GM18505 (cell line): ENCODE results near the gene CHD9NB.

Experiments used
- ATAC-seq: cut with Tn5 transposase; IDR thresholded peaks from one replicate; pipeline ENCODE4 v1.9.1; 2021; ENCODE audit not compliant: unreplicated experiment
- POLR2A ChIP-seq: IDR thresholded peaks from 4 replicates; pipeline ENCODE4 v1.6.1; 2011; ENCODE audit warnings: borderline replicate concordance; ENCODE audit not compliant: insufficient read depth, insufficient read length; ENCODE audit errors: extremely low read depth

The CHD9NB gene

DNA sequence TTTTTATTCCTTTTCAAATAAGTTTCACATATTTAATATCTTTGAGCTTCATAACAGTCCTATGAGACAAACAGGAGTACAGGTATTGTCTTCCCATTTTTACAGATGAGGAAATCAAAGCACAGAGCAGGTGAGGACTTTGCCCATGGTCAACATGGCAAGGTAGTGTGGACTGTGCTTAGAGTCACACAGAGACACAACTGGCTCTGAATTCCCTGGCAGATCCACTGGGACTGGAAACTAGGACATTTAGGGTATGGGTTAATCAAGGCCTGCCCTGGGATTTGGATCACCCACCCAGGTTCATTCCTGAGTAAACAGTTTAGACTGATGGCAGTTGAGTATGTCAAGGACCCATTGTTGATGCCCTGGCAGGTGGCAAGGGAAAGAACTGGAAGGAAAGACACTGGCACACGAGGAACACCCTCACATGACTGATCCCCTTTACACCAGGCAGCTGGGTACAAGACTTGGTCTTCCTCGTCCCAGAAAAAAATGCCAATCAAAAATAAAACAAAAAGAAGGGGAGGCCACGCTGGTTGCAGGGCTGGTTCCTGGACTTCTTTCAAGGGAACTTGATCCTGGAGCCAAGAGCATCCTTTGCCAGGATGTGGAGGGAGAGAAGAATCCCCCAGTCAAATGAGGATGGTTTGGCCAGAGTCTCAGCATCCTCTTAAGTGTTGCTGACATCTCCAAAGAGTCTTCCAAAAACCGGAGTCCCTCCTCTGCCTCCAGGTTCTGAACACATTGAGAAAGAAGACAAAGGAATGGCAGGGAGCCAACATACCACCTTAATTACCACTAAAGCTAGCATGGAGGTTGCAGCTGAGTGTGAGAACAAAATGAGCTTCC, 37.0 kb upstream of the CHD9NB start:
- no peak for TF ChIP-seq POLR2A
- ATAC-seq: no peak

DNA sequence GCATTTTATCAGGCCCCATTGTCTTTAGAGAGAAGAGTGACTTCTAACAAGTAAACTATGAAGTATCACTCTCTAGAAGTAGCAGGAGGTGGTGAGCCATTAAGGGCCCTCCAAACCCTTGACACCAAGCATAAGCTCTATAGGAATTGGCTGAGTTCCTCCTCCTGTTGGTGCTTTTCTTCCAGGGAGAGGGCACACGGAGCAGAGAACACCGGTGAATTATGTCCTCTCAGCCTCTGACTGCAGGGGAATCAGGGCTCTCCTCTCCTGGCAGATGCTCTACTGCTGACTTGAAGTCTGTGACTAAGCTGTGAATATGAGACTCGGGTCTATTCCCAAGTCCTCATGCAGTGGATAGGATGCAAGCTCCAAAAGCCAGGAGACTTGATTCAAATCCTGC, 34.4 kb upstream of the CHD9NB start:
- no peak for TF ChIP-seq POLR2A
- ATAC-seq: no peak

DNA sequence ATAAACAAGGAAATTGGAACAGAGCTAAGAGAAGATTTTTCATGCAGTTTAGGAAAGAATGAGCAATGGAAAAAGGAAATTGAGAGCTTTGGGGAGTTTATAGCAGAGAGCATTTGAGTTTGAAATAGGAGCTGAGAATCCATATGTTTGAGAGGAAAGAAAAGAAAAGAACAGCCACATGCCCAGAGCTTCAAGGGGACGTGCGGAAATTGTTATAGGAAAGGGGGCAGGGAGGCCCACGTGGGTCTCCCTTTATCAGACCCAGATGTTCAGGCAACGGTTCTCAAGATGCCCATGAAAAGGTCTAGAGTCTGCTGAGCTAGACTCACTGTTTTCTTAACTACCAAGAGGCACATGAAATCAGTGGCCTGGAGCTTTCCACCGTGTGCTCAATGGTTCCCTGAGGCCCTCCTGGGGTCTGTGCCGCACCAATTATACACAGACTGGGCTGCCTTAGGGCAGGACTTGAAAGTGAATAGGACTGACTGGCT, 33.3 kb upstream of the CHD9NB start:
- ATAC-seq: no peak
- TF ChIP-seq POLR2A: no peak

DNA sequence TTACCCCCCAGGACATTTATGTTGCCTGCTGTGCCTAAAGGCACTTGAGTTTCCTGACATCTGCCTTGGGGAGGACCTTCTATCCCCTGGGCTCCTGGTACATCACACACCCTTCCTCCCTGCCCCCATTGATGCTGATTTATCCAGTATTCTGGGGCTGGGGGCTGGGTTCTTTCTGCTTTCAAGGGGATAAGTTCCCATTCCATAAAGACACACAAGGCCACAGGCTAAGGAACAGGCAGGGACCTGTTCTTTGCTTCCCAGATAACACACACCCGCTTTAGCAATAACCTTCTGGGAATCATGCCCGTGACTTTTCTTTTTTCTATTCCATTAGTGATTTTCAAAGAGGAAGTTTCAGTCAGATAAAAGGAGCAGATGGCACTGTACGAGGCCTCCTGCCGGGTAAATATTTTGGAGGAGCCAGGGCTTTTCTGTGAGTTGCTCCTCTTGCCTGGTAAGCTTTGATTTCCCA, 32.7 kb upstream of the CHD9NB start:
- TF ChIP-seq POLR2A: no peak
- no peak for ATAC-seq

DNA sequence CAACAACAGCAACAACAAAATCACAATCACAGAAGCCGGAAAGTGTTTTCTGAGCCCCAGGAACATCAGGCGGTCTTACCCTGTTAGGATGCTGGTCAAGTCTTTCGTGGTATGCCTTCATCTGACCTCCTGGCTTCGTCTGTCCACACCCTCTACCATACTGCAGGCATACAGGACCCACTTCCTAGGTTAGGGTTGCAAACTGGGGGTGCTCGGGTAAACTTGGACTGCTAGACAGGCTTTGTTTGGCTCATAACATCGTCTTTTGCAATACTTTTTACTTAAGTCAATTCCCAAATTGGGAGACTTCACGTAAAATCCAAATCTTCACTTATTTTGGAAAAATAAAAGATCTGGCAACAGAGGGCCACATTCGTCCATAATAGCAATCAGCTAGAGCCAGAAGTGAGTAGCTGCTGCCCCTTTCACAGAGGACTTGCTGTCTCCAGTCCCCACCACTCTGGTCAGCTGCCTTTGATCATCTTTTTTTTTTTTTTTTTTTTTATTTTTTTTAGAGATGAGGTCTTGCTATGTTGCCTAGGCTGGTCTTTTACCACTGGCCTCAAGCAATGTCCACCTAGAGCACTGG, 32.1 kb upstream of the CHD9NB start:
- no peak for TF ChIP-seq POLR2A
- ATAC-seq: no peak

DNA sequence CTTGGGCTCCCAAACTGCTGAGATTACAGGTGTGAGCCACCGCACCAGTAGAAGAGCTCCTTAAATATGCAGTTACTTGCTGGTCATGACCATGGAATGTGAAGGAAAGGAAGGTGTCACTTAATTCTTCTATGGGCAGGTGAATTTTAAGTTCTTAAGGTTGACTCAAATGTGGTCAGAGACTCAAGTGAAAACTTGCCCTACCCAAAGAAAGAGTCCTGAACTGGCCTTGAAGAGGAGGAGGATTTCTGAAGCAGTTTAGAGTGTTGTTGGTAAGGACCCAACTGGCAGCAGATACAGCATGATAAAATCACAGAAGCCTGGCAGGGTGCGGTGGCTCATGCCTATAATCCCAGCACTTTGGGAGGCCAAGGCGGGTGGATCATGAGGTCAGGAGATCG, 31.4 kb upstream of the CHD9NB start:
- no peak for TF ChIP-seq POLR2A
- no peak for ATAC-seq

DNA sequence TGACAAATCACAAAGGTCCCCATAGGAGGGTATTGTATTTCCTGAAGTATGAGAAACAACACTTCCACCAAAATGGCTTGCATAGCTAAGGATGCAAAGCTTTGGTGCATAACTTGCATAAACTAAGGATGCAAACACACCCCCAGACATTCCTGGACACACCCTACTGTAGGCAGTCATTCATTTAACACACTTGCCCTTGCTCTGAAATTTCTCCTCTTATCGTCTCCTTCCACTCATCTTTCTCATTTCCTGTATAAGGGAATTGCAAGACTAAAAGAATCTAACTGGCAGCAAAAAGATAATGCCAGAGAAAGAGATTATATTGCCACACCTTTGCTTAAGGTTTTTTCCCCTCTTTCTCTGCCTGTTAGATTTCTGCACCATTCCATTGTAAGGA, 30.4 kb upstream of the CHD9NB start:
- no peak for TF ChIP-seq POLR2A

DNA sequence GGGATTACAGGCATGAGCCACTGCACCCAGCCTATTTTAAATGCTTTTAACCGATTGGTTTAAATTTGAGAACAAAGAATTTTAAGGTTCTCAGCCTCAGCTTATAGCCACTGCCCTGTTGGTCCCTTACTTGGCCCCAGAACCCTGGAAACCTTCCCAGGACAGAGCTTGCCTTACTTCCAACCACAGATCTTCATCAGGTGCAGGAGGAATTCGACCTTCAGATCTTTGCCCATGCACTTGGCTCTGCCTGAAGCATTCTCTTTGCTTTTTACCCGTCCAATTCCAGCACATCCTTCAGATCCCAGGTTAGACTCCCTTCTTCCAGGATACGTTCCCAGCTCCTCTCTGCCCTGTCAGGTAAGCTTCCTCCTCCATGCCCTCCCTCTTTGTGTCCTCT, 29.8 kb upstream of the CHD9NB start:
- no peak for ATAC-seq
- no peak for TF ChIP-seq POLR2A

More for the DNA sequence above, 30.4 kb upstream of the CHD9NB start:
- ATAC-seq: no peak

DNA sequence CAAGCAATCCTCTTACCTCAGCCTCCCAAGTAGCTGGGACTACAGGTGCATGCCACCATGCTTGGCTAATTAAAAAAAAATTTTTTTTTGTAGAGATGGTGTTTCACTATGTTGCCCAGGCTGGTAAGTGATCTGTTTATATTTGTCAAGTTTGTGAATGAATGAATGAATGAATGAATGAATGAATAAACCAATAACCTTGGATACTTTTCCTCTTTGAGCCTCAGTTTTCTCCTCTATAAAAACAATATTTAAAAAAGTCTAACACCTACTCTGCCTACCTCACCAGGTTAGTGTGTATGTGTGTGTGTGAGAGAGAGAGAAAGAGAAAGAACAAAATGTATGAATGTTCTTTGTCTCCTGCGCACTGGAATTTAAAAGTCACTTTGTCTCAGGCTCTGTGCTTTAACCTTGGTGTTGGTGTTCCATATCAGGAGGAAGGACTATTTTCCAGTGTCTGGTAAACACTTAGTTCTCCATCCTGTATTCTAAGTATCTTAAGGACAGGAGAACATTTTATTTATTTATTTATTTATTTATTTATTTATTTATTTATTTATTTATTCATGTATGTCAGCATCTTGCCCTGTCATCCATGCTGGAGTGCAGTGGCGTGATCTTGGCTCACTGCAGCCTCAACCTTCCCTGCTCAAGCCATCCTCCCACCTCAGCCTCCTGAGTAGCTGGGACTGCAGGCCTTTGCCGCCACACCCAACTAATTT, 29.1 kb upstream of the CHD9NB start:
- no peak for TF ChIP-seq POLR2A
- no peak for ATAC-seq

DNA sequence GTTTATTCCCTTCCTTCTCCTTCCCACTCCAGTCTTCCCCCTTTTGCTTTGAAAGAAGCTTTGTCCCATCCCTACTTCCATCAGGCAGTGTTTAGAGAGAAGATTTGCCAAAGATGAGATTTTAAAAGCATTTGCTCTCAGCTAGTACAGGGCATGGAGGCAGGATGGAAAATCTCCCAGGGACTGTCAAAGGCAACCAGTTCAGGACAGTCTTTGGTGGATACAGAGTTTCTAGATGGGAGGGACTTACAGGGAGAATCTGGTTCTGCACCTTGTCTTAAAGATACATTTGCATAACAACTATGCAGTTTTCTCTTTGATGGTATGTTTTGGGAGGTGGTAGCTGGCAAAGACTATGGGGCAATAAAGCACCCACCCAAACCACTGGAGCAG, 28.3 kb upstream of the CHD9NB start:
- ATAC-seq: no peak
- no peak for TF ChIP-seq POLR2A

DNA sequence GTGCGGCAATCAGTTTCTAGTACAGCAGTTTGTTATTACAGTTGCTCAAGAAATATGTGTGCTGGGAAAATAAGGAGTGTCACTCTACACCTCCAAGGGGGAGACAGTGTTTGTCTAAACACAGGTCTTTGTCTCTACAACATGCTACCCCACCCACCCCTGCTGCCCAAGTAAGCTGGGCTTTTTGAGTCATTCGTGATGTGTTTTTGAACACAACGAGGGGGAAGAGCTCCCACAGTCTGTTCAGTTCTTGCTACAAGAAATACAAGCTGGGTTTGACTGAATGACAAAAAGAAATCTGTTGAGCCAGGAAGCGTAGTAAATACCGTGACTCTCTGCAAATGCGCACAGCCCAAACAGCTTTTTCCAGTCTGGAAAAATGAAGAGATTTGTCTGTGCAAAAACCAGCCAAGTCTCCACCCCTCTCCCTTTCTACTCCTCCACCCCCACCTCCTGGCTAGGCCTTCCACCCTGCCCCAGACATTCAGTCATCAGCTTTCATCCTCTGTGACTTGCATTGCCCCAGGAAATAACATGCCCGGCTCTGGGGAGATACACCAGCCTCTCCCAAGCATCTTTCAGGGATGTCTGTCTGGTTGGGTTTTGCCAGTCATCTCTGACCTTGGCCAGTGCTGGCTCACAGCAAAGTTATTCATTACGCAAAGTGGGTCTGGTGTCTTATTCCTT, 27.8 kb upstream of the CHD9NB start:
- no peak for TF ChIP-seq POLR2A
- ATAC-seq: no peak

DNA sequence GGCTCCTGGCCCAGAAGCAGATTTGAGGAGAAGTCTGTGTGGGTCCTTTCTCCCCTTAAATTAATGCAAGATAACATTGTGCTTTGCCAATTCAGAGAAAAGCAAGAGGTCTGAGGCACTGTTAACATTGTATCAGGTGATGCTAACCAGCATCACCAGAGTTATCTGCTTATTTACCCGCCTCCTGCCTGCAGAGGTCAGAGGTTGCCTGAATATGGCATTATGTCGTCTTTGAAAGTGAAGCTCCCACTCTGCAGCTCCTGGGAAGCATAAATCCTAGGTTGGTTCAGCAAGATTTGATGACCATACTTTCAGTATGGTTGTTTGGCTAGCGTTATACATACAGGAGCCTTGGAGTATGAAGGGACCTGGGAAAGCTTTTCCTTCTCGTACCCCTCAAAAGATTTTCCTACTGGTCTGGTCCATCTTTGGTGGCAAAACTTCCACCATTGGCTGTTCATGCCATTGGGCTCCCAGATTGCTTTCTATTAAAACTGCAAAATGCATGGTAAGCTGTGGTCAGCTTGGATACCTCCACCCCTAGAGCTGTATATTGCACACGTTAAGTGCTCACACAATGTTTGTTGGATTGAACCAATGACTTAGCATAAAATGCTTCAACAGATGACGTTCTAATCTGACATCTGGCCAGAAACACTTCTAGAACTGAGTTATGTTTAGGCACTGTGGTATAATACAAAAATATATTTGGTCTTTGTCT, 26.2 kb upstream of the CHD9NB start:
- no peak for ATAC-seq
- TF ChIP-seq POLR2A: no peak
